GM12801 (cell line): ENCODE data around the gene CD248.

ENCODE experiments used
- CTCF ChIP-seq: IDR thresholded peaks from one replicate; pipeline ENCODE4 v1.5.1; 2011; ENCODE audit warnings: control low read depth; ENCODE audit not compliant: insufficient read length; ENCODE audit errors: extremely low read depth

The CD248 gene

GRCh38 chr11:66338276-66339161, 21.7 kb upstream of the CD248 start:
- no peak for TF ChIP-seq CTCF

DNA sequence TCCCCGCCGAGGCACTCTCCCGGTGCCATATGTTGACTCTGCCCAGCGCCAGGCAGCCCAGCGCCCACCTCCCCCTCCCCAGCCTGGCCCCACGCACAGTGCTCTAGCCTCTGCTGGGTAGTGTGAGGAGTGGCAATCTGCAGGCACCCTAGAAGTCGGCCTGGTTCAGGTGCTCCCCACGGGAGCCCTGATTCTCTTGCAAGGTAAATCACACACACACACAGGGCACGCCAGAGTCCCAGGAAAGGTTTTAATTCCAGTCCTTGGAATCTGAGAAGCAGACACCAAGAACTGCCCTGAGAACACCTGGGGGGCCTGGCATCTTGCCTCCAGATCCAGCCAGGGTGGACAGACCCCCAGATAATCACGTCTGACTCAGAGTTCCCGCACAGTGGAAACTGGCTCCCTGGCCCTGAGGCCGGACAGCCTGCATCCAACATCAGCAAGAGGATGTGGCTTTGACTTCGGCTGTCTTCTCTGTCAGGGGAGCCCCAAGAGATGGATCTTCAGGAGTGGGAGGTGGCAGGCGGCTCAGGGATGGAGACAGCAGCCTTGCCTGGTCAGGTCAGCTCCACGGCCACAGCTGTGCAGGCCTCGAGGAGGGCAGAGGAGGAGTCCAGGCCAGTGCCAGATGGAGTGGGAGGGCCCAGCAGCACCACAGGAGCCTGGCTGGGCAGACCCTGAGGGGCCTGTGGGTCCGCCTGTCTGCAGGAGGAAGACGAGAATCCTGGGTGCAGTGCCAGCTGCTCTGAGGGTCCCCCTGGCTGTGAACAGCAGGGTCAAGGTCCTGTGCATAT, 20.5 kb upstream of the CD248 start:
- TF ChIP-seq CTCF = no peak

DNA sequence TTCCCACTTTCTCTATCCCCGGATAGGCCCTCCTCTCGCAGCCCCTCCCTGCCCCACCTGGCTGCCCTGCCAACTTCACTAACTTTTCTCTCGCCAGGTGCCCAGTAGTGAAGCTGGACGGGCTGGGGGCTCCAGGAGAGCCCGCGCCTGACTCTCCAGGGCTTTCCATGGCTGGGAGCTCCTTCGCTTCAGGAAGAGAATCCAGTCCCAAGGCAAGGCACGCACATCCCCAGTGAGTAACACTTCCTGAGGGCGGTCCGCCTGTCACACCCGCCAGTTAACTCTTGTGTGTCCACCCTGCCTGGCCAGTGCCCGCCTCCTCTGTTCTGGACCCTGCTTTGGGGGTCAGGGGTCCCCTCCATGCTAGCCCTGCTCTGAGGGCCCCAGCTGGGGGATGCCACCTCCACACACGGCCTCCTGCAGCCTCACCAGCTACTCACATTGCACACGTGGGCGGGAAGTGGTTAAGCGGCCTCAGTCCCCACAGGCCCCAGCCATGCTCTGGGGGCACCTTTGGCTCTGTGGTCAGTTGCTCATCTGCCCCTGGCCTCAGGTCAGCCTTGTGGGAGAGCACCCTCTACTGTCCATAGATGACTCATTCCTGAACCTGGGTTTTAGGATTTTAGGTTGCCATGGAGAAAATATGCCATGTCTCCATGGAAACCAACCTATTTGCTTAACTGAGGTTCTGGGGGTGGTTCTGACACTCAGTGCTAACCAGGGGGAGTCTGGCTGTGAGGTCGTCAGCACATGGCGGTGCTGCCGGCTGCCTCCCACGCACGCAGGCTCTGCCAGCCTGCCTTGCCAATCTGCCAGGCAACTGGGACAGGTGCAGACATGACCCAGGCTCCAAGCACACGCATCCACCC, 19.6 kb upstream of the CD248 start, which contains the start of gene RIN1:
Gene RIN1 (minus strand): TSS at position 201 of the 869 bp plus-strand sequence. CDS start 32 bp downstream, at position 169.
- TF ChIP-seq CTCF = no peak

GRCh38 chr11:66335531-66336233, 18.8 kb upstream of the CD248 start:
- no peak for TF ChIP-seq CTCF

DNA sequence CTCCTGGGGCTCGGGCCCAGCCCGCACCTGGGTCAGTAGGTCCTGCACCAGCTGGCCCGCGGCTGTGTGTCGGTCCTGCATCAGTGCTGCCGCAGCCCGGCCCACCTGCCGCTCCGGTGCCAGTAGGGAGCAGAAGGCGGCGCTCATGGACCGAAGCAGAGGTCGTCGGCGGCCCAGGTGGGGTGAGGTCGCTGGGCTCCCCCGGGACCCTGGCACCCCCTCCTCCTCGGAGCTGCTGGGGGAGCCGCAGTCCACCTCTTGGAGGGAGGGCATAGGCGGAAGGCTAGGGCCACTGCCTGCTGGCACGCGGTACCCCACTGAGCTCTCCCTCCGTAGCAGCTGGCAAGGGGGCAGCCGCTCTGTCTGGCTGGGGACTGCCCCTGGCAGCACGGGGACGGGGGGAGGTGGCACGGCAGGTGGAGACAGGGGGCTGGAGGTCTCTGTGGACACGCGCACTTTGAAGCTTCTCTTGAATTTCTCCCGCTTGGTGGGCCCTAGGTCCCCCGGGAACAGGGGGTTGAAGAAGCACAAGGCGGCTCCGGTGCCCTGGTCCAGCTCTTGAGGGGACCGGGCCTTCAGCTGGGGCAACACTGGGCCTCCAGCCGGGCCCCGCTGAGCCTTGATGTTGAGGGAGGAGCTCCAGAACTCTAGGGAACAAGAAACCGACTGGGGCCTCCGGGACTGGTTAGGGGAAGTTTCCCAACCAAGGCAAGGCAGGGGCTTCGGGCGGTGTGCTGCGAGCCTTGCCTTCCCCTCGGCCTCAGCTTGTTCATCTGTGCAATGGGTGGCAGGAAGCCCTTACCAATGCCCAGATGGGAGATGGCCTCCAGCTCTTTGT, 18.0 kb upstream of the CD248 start:
- TF ChIP-seq CTCF = no peak

DNA sequence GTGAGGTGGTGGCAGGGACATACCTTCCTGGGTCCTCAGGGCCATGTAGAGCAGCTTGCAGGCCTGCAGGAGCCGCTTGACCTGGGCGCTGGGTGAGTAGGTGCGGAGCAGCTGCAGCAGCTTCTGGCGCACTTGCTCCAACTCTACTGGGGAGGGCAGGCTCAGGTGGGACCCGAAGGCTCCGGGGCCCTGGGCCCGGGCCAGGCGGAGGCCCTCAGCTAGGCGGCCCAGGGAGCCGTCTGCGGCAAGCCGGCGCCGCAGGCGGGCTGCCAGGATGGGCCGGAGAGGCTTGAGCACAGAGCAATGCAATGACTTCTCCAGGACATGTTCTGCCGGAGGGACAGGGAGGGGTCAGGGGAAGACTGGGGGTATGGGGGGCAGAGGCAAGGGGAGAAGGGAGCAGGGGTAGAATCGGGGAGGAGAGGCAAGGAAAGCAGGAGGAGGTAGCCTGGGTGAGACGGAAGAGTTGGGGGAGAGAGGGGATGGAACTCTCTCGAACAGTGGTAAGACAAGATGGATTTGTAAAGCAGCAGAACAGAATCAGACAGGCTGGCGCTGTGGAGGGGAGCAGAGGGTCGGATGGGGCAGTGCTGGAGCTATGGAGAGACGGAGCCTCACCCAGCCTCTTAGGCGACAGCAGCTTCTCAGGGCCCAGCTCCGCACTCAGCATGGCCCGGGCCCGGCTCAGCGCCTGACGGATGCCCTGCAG, 17.2 kb upstream of the CD248 start:
- no peak for TF ChIP-seq CTCF
